Kidney (tissue), 14 donors: Measurements from ENCODE around the gene SRPK2. TPM values are rescaled to one million over a fixed set of nuclear protein-coding genes. Genes with fewer than 3 reads are reported as not detected.

ENCODE experiments used
- DNase-seq, 5 donors: peaks; one replicate each; pipeline ENCODE4 v3.0.0-alpha.2; 2013 to 2020
- FAIRE-seq: peaks from 2 replicates; lab custom pipeline; 2012; peaks lifted over from hg19 to GRCh38; lab: Jason Lieb, UNC
- H3K27ac ChIP-seq, 2 donors: one replicate each; pipeline ENCODE4 v1.7.0; 2013; ENCODE audit warnings: low read depth in 2 of 2, low read length in 2 of 2, inconsistent platforms in 1 of 2
- H3K27me3 ChIP-seq: one replicate; pipeline ENCODE4 v1.7.1; 2013; ENCODE audit warnings: low read length, inconsistent platforms; ENCODE audit not compliant: control insufficient read depth, insufficient read depth
- H3K36me3 ChIP-seq, 3 donors: one replicate each; pipeline versions ENCODE4 v1.7.0 to v1.7.1; 2013; ENCODE audit warnings: low read length in 3 of 3, control low read depth in 1 of 3, inconsistent platforms in 1 of 3; ENCODE audit not compliant: insufficient read depth in 3 of 3, control insufficient read depth in 2 of 3
- H3K4me1 ChIP-seq, 3 donors: one replicate each; pipeline versions ENCODE4 v1.7.0 to v1.7.1; 2013; ENCODE audit warnings: low read length in 3 of 3, inconsistent platforms in 1 of 3, low read depth in 1 of 3; ENCODE audit not compliant: control insufficient read depth in 2 of 3, insufficient read depth in 2 of 3
- H3K4me3 ChIP-seq, 3 donors: one replicate each; pipeline versions ENCODE4 v1.7.0 to v1.8.1; 2013; ENCODE audit warnings: low read length in 3 of 3, control low read depth in 1 of 3, inconsistent platforms in 1 of 3
- H3K9ac ChIP-seq, 3 donors: one replicate each; pipeline versions ENCODE4 v1.7.0 to v1.7.1; 2013; ENCODE audit warnings: low read length in 3 of 3, control low read depth in 1 of 3, inconsistent platforms in 1 of 3
- H3K9me3 ChIP-seq, 3 donors: one replicate each; pipeline versions ENCODE4 v1.7.0 to v1.7.1; 2013; ENCODE audit warnings: low read length in 3 of 3, control low read depth in 1 of 3, inconsistent platforms in 1 of 3; ENCODE audit not compliant: control insufficient read depth in 2 of 3, insufficient read depth in 1 of 3
- intact Hi-C: fragments of 100-400 bp; cut with DNase I; formaldehyde crosslinking; loops from one replicate; pipeline ENCODE4 v1.11.1; 2022
- polyA plus RNA-seq: library from polyadenylated mRNA; stranded (reverse); fragments of 350-450 nt; fragmentation: Illumina TruSeq; extraction: RNeasy Lipid Tissue Mini Kit (QIAGEN cat#74804); gene quantifications from one replicate; pipeline ENCODE4 v1.2.3, GENCODE V29; 2014; ENCODE audit warnings: low read depth, low replicate concordance; ENCODE audit not compliant: insufficient read depth
- total RNA-seq: library from RNA; stranded (reverse); fragmentation: NEBNext Ultra II Directional; extraction: Animal tissue kit (Norgen Biotek cat#: 25700); gene quantifications from one replicate; pipeline ENCODE4 v1.2.1, GENCODE V29; 2021
- TF ChIP-seq, protein P1 (sequence below): IDR thresholded peaks from 3 replicates; pipeline ENCODE4 v1.5.1; 2012; ENCODE audit warnings: mild to moderate bottlenecking, moderate library complexity, borderline replicate concordance; ENCODE audit not compliant: insufficient read depth; ENCODE audit errors: extremely low read depth
- donor health status: control.
- donor health status: control.
- donor health status: control.
- donor health status: control.
- donor health status: control.
- donor health status: DM: yes; HTN: yes; CAD: no.
- donor health status: Normal renal cell carcinoma (clear cell type).

SRPK2 gene
- total and polyA plus RNA-seq, 2 donors from 2014 or later = 9.9 to 43.1 TPM

- TF ChIP-seq, protein P1, sequence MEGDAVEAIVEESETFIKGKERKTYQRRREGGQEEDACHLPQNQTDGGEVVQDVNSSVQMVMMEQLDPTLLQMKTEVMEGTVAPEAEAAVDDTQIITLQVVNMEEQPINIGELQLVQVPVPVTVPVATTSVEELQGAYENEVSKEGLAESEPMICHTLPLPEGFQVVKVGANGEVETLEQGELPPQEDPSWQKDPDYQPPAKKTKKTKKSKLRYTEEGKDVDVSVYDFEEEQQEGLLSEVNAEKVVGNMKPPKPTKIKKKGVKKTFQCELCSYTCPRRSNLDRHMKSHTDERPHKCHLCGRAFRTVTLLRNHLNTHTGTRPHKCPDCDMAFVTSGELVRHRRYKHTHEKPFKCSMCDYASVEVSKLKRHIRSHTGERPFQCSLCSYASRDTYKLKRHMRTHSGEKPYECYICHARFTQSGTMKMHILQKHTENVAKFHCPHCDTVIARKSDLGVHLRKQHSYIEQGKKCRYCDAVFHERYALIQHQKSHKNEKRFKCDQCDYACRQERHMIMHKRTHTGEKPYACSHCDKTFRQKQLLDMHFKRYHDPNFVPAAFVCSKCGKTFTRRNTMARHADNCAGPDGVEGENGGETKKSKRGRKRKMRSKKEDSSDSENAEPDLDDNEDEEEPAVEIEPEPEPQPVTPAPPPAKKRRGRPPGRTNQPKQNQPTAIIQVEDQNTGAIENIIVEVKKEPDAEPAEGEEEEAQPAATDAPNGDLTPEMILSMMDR = no peak
- Histone ChIP-seq H3K9ac (no peak overlapping the region), H3K4me3 (no peak overlapping the region), H3K27ac (no peak overlapping the region), H3K36me3 (no peaks in the 10 kb centered on the region), H3K4me1 (peaks cover 9 to 13% (median 10%) of the 10 kb centered on the region in 3 donors), H3K27me3 (no peaks in the 10 kb centered on the region), H3K9me3 (no peaks in the 10 kb centered on the region)
- intact Hi-C loops = no loop called here
- no peak for FAIRE-seq
- DNase-seq = peak in 4 of 5 donors; percentile 56 to 78 (median 70)
These were observed 143.2 kb downstream of the SRPK2 start for GRCh38 chr7:105245398-105246114.

DNA sequence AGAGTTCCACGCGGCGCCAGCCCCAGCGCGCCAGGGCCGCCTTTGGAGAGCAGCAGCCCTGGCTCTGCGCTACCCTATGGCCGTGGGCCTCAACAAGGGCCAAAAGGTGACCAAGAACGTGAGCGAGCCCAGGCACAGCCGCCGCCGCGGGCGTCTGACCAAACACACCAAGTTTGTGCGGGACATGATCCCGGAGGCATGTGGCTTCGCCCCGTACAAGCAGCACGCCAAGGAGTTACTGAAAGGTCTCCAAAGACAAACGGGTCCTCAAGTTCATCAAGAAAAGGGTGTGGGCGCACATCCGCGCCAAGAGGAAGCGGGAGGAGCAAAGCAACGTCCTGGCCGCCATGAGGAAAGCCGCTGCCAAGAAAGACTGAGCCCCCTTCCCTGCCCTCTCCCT, 144.1 kb downstream of the SRPK2 start:
- DNase-seq = peak in 2 of 5 donors; percentile 46 to 80
- H3K9me3 ChIP-seq = no peaks in the 10 kb centered on the region
- peaks cover 9 to 13% (median 10%) of the 10 kb centered on the region in 3 donors for H3K4me1 ChIP-seq
- H3K4me3 ChIP-seq = no peak overlapping the region
- H3K27me3 ChIP-seq = no peaks in the 10 kb centered on the region
- no peaks in the 10 kb centered on the region for H3K36me3 ChIP-seq
- peak overlapping the region in 1 of 2 donors; percentile 27 for H3K27ac ChIP-seq
- TF ChIP-seq, protein P1 = no peak
- no peak overlapping the region for H3K9ac ChIP-seq
- intact Hi-C loops = no loop called here
- no peak for FAIRE-seq

DNA sequence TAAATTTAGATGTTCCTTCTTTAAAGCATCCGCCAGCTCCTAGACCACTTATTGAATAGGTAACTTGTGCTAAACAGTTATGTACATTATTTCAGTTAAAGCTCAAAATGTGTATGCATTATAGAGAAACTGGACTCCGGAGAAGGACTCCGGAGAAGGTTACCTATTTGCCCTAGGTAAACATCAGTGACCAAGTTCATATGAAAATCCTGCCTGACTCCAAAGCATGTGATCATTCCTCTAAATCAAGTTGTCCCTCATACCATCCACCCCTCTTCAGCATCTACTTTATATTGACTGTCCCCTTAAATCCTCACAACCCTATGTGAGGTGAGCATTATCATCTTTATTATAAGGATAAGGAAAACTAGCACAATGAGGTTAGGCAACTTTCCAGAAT, 147.5 kb downstream of the SRPK2 start:
- DNase-seq (no peak), FAIRE-seq (no peak)
- H3K27me3 ChIP-seq = no peaks in the 10 kb centered on the region
- TF ChIP-seq, protein P1 = no peak
- no peaks in the 10 kb centered on the region for H3K36me3 ChIP-seq
- intact Hi-C loops = no loop called here
- no peak overlapping the region for H3K9ac ChIP-seq
- H3K27ac ChIP-seq = no peak overlapping the region
- H3K4me1 ChIP-seq = peaks cover 9 to 10% (median 10%) of the 10 kb centered on the region in 3 donors
- H3K4me3 ChIP-seq = no peak overlapping the region
- H3K9me3 ChIP-seq = no peaks in the 10 kb centered on the region
